Astrocyte (in vitro differentiated cells and primary cell): ENCODE data around the gene JAKMIP2. TPM values are rescaled to one million over a fixed set of nuclear protein-coding genes. Genes with fewer than 3 reads are reported as not detected.
A peak's percentile ranks its signal among the peaks of the same experiment; 100 is the strongest.

Experiments
- DNase-seq: peaks from one replicate; pipeline ENCODE4 v3.0.0-alpha.2; 2010; ENCODE audit warnings: low read depth
- FAIRE-seq: peaks from 2 replicates; lab custom pipeline; 2011; peaks lifted over from hg19 to GRCh38; lab: Jason Lieb, UNC
- H2AFZ ChIP-seq: 2 replicates; pipeline ENCODE4 v1.6.0; 2012; ENCODE audit warnings: low read depth, low read length, inconsistent platforms
- H3K27ac ChIP-seq: 2 replicates; pipeline ENCODE4 v1.5.1; 2011; ENCODE audit warnings: low read depth, low read length, inconsistent platforms
- H3K27me3 ChIP-seq: 2 replicates; pipeline ENCODE4 v1.6.0; 2011; ENCODE audit warnings: low read length, inconsistent platforms; ENCODE audit not compliant: insufficient read depth
- H3K36me3 ChIP-seq: 2 replicates; pipeline ENCODE4 v1.5.1; 2011; ENCODE audit warnings: low read length, inconsistent platforms; ENCODE audit not compliant: insufficient read depth
- H3K4me1 ChIP-seq: 2 replicates; pipeline ENCODE4 v1.5.1; 2011; ENCODE audit warnings: low read length, inconsistent platforms; ENCODE audit not compliant: insufficient read depth
- H3K4me2 ChIP-seq: 2 replicates; pipeline ENCODE4 v1.6.0; 2012; ENCODE audit warnings: low read length, inconsistent platforms
- H3K4me3 ChIP-seq: 2 replicates; pipeline ENCODE4 v1.5.1; 2011; ENCODE audit warnings: low read depth, mild to moderate bottlenecking, low read length, inconsistent platforms; ENCODE audit not compliant: insufficient read depth
- H3K79me2 ChIP-seq: 2 replicates; pipeline ENCODE4 v1.6.0; 2012; ENCODE audit warnings: mild to moderate bottlenecking, low read length, inconsistent platforms; ENCODE audit not compliant: insufficient read depth
- H3K9ac ChIP-seq: 2 replicates; pipeline ENCODE4 v1.6.0; 2012; ENCODE audit warnings: mild to moderate bottlenecking, low read length, inconsistent platforms
- H3K9me3 ChIP-seq: 2 replicates; pipeline ENCODE4 v1.5.1; 2012; ENCODE audit warnings: low read depth, mild to moderate bottlenecking, low read length, inconsistent platforms; ENCODE audit not compliant: insufficient read depth
- H4K20me1 ChIP-seq: 2 replicates; pipeline ENCODE4 v1.6.0; 2012; ENCODE audit warnings: low read length, inconsistent platforms; ENCODE audit not compliant: insufficient read depth
- H3K27ac Mint-ChIP-seq: one replicate; pipeline ENCODE4 v1.8.0; 2021; ENCODE audit warnings: mild to moderate bottlenecking, mixed read lengths; ENCODE audit not compliant: unreplicated experiment
- H3K27me3 Mint-ChIP-seq: one replicate; pipeline ENCODE4 v1.8.0; 2021; ENCODE audit warnings: low read depth, mixed read lengths; ENCODE audit not compliant: unreplicated experiment
- H3K36me3 Mint-ChIP-seq: one replicate; pipeline ENCODE4 v1.8.0; 2021; ENCODE audit warnings: low read depth, mixed read lengths; ENCODE audit not compliant: unreplicated experiment
- H3K4me1 Mint-ChIP-seq: one replicate; pipeline ENCODE4 v1.8.0; 2021; ENCODE audit warnings: low read depth, mixed read lengths; ENCODE audit not compliant: unreplicated experiment
- H3K4me3 Mint-ChIP-seq: one replicate; pipeline ENCODE4 v1.8.0; 2021; ENCODE audit warnings: mild to moderate bottlenecking, moderate library complexity, mixed read lengths; ENCODE audit not compliant: unreplicated experiment
- H3K9me3 Mint-ChIP-seq: one replicate; pipeline ENCODE4 v1.8.0; 2021; ENCODE audit warnings: mild to moderate bottlenecking, mixed read lengths; ENCODE audit not compliant: unreplicated experiment
- CTCF ChIP-seq: IDR thresholded peaks from 2 replicates; pipeline ENCODE4 v1.5.1; 2011; ENCODE audit warnings: low read depth, mild to moderate bottlenecking, inconsistent platforms, low read length, moderate library complexity; ENCODE audit not compliant: insufficient read depth
- EZH2 ChIP-seq: IDR thresholded peaks from 2 replicates; pipeline ENCODE4 v1.6.1; 2012; ENCODE audit warnings: mild to moderate bottlenecking, low read length, inconsistent platforms; ENCODE audit not compliant: insufficient read depth
- total RNA-seq: library from RNA; stranded (reverse); gene quantifications from 2 replicates; pipeline ENCODE4 v1.2.1, GENCODE V29; 2021

JAKMIP2 gene
- total RNA-seq, 1 donor from 2014 or later: 15.1 TPM

- Mint-ChIP-seq H3K36me3 (no peaks in the 10 kb centered on the region), H3K9me3 (peaks cover 3% of the 10 kb centered on the region), H3K27me3 (no peaks in the 10 kb centered on the region), H3K27ac (no peak overlapping the region), H3K4me3 (peak overlapping the region; percentile 94), H3K4me1 (peaks cover 8% of the 10 kb centered on the region)
- DNase-seq (no peak), FAIRE-seq (no peak)
- no peaks in the 10 kb centered on the region for H4K20me1 ChIP-seq
- no peak overlapping the region for H2AFZ ChIP-seq
- H3K79me2 ChIP-seq: peaks cover 10% of the 10 kb centered on the region
- peaks cover 3% of the 10 kb centered on the region for H3K4me1 ChIP-seq
- H3K27ac ChIP-seq: no peak overlapping the region
- H3K36me3 ChIP-seq: no peaks in the 10 kb centered on the region
- no peak overlapping the region for H3K4me3 ChIP-seq
- H3K4me2 ChIP-seq: no peak overlapping the region
- H3K27me3 ChIP-seq: no peaks in the 10 kb centered on the region
- no peak overlapping the region for H3K9ac ChIP-seq
- no peaks in the 10 kb centered on the region for H3K9me3 ChIP-seq
- TF ChIP-seq EZH2 (no peak), CTCF (no peak)
Observed at GRCh38 chr5:147779694-147780093, 2.8 kb downstream of the JAKMIP2 start.

- Histone ChIP-seq H2AFZ (no peak overlapping the region), H4K20me1 (no peaks in the 10 kb centered on the region), H3K4me3 (no peak overlapping the region), H3K9ac (no peak overlapping the region), H3K4me2 (no peak overlapping the region), H3K27me3 (no peaks in the 10 kb centered on the region), H3K79me2 (peaks cover 10% of the 10 kb centered on the region), H3K9me3 (no peaks in the 10 kb centered on the region), H3K36me3 (no peaks in the 10 kb centered on the region), H3K4me1 (no peaks in the 10 kb centered on the region), H3K27ac (no peak overlapping the region)
- no peaks in the 10 kb centered on the region for H3K27me3 Mint-ChIP-seq
- no peak for FAIRE-seq
- no peak for DNase-seq
- H3K27ac Mint-ChIP-seq: no peak overlapping the region
- no peak overlapping the region for H3K4me3 Mint-ChIP-seq
- no peak for TF ChIP-seq CTCF
- no peak for TF ChIP-seq EZH2
- H3K4me1 Mint-ChIP-seq: peaks cover 9% of the 10 kb centered on the region
- H3K9me3 Mint-ChIP-seq: peaks cover 3% of the 10 kb centered on the region
- no peaks in the 10 kb centered on the region for H3K36me3 Mint-ChIP-seq
Observed at GRCh38 chr5:147776989-147777388, 5.5 kb downstream of the JAKMIP2 start.

GRCh38 chr5:147773587-147773986 is 8.9 kb downstream of the JAKMIP2 start:
- H3K36me3 ChIP-seq: no peaks in the 10 kb centered on the region
- no peaks in the 10 kb centered on the region for H3K9me3 ChIP-seq
- H3K79me2 ChIP-seq: no peaks in the 10 kb centered on the region
- no peak overlapping the region for H3K4me3 Mint-ChIP-seq
- no peak overlapping the region for H2AFZ ChIP-seq
- no peak overlapping the region for H3K9ac ChIP-seq
- H4K20me1 ChIP-seq: no peaks in the 10 kb centered on the region
- no peaks in the 10 kb centered on the region for H3K36me3 Mint-ChIP-seq
- H3K27me3 ChIP-seq: no peaks in the 10 kb centered on the region
- peaks cover 3% of the 10 kb centered on the region for H3K9me3 Mint-ChIP-seq
- FAIRE-seq (no peak), DNase-seq (no peak)
- H3K27ac Mint-ChIP-seq: no peak overlapping the region
- H3K4me2 ChIP-seq: no peak overlapping the region
- no peak overlapping the region for H3K4me3 ChIP-seq
- TF ChIP-seq EZH2 (no peak), CTCF (no peak)
- H3K4me1 Mint-ChIP-seq: peaks cover 2% of the 10 kb centered on the region
- no peaks in the 10 kb centered on the region for H3K27me3 Mint-ChIP-seq
- no peaks in the 10 kb centered on the region for H3K4me1 ChIP-seq
- no peak overlapping the region for H3K27ac ChIP-seq
